Gastrocnemius medialis (tissue), 4 donors: ENCODE results near the gene KLK15.

Experiments
- CTCF ChIP-seq, 5 experiments: fragments of 450-650 bp in 3 of 5; fragments of 200-600 bp in 2 of 5; sonication (generic) in 2 of 5; IDR thresholded peaks in 4 of 5; conservative IDR thresholded peaks in 1 of 5; 1 replicate in 4 of 5; 2 replicates in 1 of 5; pipeline ENCODE4 v1.5.1; 2016 to 2019; ENCODE audit warnings: antibody characterized with exemption in 5 of 5, mild to moderate bottlenecking in 3 of 5, moderate library complexity in 3 of 5
- POLR2A ChIP-seq, 2 donors: fragments of 450-650 bp; IDR thresholded peaks; one replicate each; pipeline ENCODE4 v1.6.1; 2017; ENCODE audit warnings: antibody characterized with exemption in 2 of 2, mild to moderate bottlenecking in 2 of 2, moderate library complexity in 2 of 2

- TF ChIP-seq CTCF (IDR thresholded peaks at IDR 0.05 in 4 of 5, conservative IDR thresholded peaks at IDR 0.05 in 1 of 5) (no peak), POLR2A (IDR thresholded peaks at IDR 0.05) (no peak)
These were observed 39.1 kb downstream of the KLK15 start for GRCh38 chr19:50794074-50794875.
